Renal cortical epithelial cell (primary cell): Measurements from ENCODE around the gene GLRA2. TPM values are rescaled to one million over a fixed set of nuclear protein-coding genes. Genes with fewer than 3 reads are reported as not detected.

Experiments
- DNase-seq: peaks from one replicate; pipeline ENCODE4 v3.0.0-alpha.2; 2011; ENCODE audit warnings: low read depth
- total RNA-seq: library from RNA; depleted of rRNA; stranded (reverse); fragments of >200 nt; gene quantifications from 2 replicates; pipeline ENCODE4 v1.2.3, GENCODE V29; 2014

GLRA2 gene
- total RNA-seq, 1 donor from 2014 or later, result 0.10 TPM

- DNase-seq, result no peak
These were observed 171.6 kb downstream of the GLRA2 start for GRCh38 chrX:14700982-14701381.

GRCh38 chrX:14702145-14702544 lies 172.8 kb downstream of the GLRA2 start:
- DNase-seq, result no peak

GRCh38 chrX:14712096-14712495 lies 182.8 kb downstream of the GLRA2 start:
- DNase-seq, result no peak

DNA sequence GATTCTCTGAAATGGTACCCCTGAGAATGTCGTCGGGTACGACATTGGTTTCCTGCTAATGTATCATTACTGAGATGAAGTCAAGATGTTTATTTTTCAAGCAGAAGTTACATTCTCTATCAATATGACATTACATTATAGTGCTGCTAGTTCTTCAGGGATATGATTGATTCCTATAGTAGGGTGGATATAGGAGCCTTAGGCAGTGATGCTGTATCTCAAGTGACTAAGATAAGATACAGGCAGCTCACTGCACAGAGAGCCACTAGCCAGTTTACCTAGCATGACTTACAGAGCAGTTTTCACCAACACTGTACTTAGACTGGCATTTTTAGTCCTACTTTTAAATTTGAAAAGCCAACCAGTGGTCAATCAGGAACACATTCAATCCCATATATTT lies 188.6 kb downstream of the GLRA2 start:
- DNase-seq, result no peak

GRCh38 chrX:14718403-14718802 lies 189.1 kb downstream of the GLRA2 start:
- no peak for DNase-seq

GRCh38 chrX:14729058-14729457 lies 199.7 kb downstream of the GLRA2 start:
- no peak for DNase-seq

DNA sequence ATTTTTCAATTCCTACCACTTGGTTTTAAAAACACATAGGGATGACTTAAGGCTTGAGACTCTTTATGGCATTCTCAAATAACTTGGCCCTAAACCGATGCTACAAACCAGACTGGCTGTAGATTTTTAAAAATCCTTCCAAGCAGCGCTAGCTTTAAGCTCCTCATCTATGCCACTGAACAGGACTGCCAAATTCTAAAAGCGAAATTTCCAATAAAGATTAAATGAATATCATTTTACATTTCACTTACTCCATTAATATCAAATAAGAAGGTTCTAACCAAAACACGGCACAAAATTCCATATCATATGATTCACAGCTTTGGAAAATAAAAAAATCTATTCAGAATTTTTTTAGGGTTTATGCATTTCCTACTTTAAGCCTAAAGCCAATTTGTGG lies 209.3 kb downstream of the GLRA2 start:
- no peak for DNase-seq

GRCh38 chrX:14753441-14753840 lies 224.1 kb downstream of the GLRA2 start:
- DNase-seq, result no peak

DNA sequence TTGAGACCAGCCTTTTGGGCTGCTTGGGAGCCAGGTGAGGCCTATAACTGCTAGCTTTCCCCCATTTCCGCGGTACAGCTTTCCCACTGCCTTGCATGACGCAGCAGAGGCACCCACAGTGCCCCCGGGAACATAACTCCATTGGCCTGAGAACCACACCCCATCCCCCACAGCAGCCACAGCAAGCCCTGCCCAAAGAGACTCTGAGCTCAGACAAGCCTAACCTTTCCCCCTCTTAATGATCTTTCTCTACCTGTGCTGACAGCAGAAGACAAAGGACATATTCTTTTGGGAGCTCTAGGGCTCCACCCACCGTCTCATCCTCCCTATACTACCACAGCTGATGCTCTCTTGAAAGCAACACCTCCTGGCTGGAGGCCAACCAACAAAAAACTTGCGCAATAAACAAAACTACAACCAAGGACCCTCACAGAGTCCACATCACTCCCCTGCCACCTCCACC lies 228.7 kb downstream of the GLRA2 start:
- DNase-seq, result no peak

DNA sequence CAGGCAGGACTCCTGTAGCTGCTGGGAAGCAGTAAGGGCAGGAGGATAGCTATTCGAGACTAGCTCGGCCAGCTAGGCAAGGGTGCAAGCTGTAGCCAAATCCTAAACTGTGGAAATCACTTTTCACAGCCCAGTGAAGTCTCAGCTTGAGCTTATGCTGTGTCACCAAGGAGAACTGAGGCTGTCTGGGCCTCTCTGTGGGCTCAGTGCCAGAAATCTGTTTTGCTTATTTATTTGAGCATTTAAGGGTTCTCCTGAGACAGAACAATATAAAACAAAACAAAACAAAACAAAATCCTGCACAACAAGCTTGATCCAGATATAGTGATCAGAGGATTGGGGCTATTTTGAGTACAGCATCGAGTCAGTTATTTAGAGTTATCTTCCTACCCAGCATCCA lies 246.1 kb downstream of the GLRA2 start:
- DNase-seq, result no peak

DNA sequence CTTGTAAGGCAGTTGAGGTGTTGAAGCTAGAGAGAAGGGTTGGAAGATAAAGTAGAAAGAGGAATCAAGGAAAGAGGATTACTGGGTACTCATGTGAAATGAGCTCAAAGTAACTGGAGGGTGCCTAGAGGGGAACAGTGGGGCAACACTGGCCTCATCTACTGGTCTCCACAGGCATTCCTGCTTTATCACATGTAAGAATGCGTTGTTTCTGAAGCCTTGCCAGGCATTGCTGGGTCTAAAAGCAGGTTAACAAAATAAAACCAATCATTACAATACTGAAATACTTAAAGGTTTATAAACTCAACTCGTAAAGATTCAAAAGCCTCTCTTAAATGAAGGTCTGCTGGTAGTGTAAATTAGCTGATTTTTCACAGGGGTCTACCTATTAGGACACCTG lies 247.6 kb downstream of the GLRA2 start:
- no peak for DNase-seq

- no peak for DNase-seq
These were observed 248.2 kb downstream of the GLRA2 start for GRCh38 chrX:14777525-14777924.

- DNase-seq, result no peak
These were observed 250.2 kb downstream of the GLRA2 start for GRCh38 chrX:14779580-14779979.
